ENCODE data around the gene KIF12.

DNA sequence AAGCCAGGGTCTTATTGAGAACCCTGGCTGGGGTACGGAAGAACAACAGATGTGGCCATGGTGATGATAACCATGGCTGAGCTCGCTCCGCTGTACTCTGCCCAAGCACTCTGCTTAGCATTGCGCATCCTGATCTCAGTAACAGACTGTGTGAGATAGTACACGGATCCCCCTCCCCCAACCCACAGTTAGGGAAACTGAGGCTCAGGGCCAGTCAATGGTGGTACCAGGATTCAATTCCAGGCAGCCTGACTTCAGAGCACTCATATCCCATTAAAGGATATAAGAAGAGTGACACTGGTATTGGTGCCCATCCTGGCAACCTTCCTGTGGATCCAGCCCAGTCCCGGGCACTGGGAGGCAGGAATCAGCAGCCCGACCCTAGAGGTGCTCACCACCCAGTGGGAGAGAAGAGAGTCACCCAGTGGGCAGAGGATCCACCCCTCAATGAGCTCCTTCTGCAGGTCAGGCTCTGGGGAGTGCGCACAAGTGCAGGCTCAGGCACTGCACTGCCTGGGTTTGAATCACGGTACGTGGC, 26.5 kb upstream of the KIF12 start:
- TF ChIP-seq, protein P1, sequence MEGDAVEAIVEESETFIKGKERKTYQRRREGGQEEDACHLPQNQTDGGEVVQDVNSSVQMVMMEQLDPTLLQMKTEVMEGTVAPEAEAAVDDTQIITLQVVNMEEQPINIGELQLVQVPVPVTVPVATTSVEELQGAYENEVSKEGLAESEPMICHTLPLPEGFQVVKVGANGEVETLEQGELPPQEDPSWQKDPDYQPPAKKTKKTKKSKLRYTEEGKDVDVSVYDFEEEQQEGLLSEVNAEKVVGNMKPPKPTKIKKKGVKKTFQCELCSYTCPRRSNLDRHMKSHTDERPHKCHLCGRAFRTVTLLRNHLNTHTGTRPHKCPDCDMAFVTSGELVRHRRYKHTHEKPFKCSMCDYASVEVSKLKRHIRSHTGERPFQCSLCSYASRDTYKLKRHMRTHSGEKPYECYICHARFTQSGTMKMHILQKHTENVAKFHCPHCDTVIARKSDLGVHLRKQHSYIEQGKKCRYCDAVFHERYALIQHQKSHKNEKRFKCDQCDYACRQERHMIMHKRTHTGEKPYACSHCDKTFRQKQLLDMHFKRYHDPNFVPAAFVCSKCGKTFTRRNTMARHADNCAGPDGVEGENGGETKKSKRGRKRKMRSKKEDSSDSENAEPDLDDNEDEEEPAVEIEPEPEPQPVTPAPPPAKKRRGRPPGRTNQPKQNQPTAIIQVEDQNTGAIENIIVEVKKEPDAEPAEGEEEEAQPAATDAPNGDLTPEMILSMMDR (conservative IDR thresholded peaks at IDR 0.05; ENCODE audit: low read depth in 2 of 2), result no peak
- TF ChIP-seq POLR2AphosphoS5 (IDR thresholded peaks at IDR 0.05; ENCODE audit: low read depth), result no peak
- no peak for TF ChIP-seq ZNF331 (CRISPR knock-in tag; IDR thresholded peaks at IDR 0.05; ENCODE audit: low read depth)
- no peak for TF ChIP-seq ZNF462 (CRISPR knock-in tag; IDR thresholded peaks at IDR 0.05)
- no peak for TF ChIP-seq EZH2 (IDR thresholded peaks at IDR 0.05; ENCODE audit: low read depth, unreplicated experiment)
- no peak for TF ChIP-seq REST (IDR thresholded peaks at IDR 0.05; ENCODE audit: unreplicated experiment)
- TF ChIP-seq EZH2phosphoT487 (IDR thresholded peaks at IDR 0.05; ENCODE audit: unreplicated experiment), result no peak
- TF ChIP-seq CREB1 (CRISPR knock-in tag; IDR thresholded peaks at IDR 0.05; ENCODE audit: low read depth), result no peak
- TF ChIP-seq ZNF114 (CRISPR knock-in tag; IDR thresholded peaks at IDR 0.05), result no peak
- no peak for TF ChIP-seq STAT1 (IDR thresholded peaks at IDR 0.05; ENCODE audit: unreplicated experiment)
- TF ChIP-seq JUNB (IDR thresholded peaks at IDR 0.05; ENCODE audit: unreplicated experiment), result no peak
- TF ChIP-seq, protein P2, sequence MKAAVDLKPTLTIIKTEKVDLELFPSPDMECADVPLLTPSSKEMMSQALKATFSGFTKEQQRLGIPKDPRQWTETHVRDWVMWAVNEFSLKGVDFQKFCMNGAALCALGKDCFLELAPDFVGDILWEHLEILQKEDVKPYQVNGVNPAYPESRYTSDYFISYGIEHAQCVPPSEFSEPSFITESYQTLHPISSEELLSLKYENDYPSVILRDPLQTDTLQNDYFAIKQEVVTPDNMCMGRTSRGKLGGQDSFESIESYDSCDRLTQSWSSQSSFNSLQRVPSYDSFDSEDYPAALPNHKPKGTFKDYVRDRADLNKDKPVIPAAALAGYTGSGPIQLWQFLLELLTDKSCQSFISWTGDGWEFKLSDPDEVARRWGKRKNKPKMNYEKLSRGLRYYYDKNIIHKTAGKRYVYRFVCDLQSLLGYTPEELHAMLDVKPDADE (IDR thresholded peaks at IDR 0.05), result no peak
- TF ChIP-seq NANOG (IDR thresholded peaks at IDR 0.05; ENCODE audit: borderline replicate concordance), result no peak
